GM23248 (cell line): ENCODE results near the gene KIAA1671. TPM values are rescaled to one million over a fixed set of nuclear protein-coding genes. Genes with fewer than 3 reads are reported as not detected.

Source experiments
- DNase-seq: peaks from one replicate; pipeline ENCODE4 v3.0.0-alpha.2; 2015
- H2AFZ ChIP-seq: fragments of 200-600 bp; sonication (generic); 2 replicates; pipeline ENCODE4 v1.6.1; 2016; ENCODE audit warnings: antibody characterized with exemption
- H3F3A ChIP-seq: fragments of 200-600 bp; sonication (generic); 2 replicates; pipeline ENCODE4 v1.6.1; 2016; ENCODE audit warnings: mild to moderate bottlenecking, antibody characterized with exemption, mixed run types; ENCODE audit not compliant: insufficient read depth
- H3K27ac ChIP-seq: fragments of 200-600 bp; sonication (generic); 2 replicates; pipeline ENCODE4 v1.5.1; 2016; ENCODE audit warnings: mild to moderate bottlenecking
- H3K27me3 ChIP-seq: fragments of 200-600 bp; sonication (generic); replicated peaks from 2 replicates; pipeline ENCODE4 v1.6.1; 2016; ENCODE audit warnings: mild to moderate bottlenecking; ENCODE audit not compliant: insufficient read depth
- H3K36me3 ChIP-seq: fragments of 200-600 bp; sonication (generic); 2 replicates; pipeline ENCODE4 v1.6.1; 2016; ENCODE audit warnings: low read depth, mild to moderate bottlenecking
- H3K4me1 ChIP-seq: fragments of 200-600 bp; sonication (generic); 2 replicates; pipeline ENCODE4 v1.6.1; 2016; ENCODE audit warnings: mild to moderate bottlenecking; ENCODE audit not compliant: insufficient read depth
- H3K4me2 ChIP-seq: fragments of 200-600 bp; sonication (generic); one replicate; pipeline ENCODE4 v1.6.1; 2016; ENCODE audit warnings: mild to moderate bottlenecking; ENCODE audit not compliant: unreplicated experiment
- H3K4me3 ChIP-seq: fragments of 200-600 bp; sonication (generic); 2 replicates; pipeline ENCODE4 v1.5.1; 2016; ENCODE audit warnings: mild to moderate bottlenecking
- H3K79me2 ChIP-seq: fragments of 200-600 bp; sonication (generic); 2 replicates; pipeline ENCODE4 v1.6.1; 2016; ENCODE audit warnings: mild to moderate bottlenecking; ENCODE audit not compliant: insufficient read depth
- H3K9ac ChIP-seq: fragments of 200-600 bp; sonication (generic); 2 replicates; pipeline ENCODE4 v1.6.1; 2016; ENCODE audit warnings: mild to moderate bottlenecking
- H3K9me2 ChIP-seq: fragments of 200-600 bp; sonication (generic); 2 replicates; pipeline ENCODE4 v1.6.1; 2016; ENCODE audit warnings: mixed run types, mild to moderate bottlenecking, moderate library complexity; ENCODE audit not compliant: insufficient read depth
- H3K9me3 ChIP-seq: fragments of 200-600 bp; sonication (generic); one replicate; pipeline ENCODE4 v1.6.1; 2017; ENCODE audit warnings: low read depth
- H4K20me1 ChIP-seq: fragments of 200-600 bp; sonication (generic); 2 replicates; pipeline ENCODE4 v1.6.0; 2016; ENCODE audit not compliant: insufficient read depth
- EZH2 ChIP-seq: fragments of 200-600 bp; sonication (generic); IDR thresholded peaks from 2 replicates; pipeline ENCODE4 v1.6.1; 2018; ENCODE audit warnings: antibody characterized with exemption, mild to moderate bottlenecking; ENCODE audit not compliant: insufficient read depth, poor library complexity, severe bottlenecking
- EZH2phosphoT487 ChIP-seq: fragments of 200-600 bp; sonication (generic); IDR thresholded peaks from 2 replicates; pipeline ENCODE4 v1.6.1; 2018; ENCODE audit warnings: antibody characterized with exemption, moderate library complexity, mild to moderate bottlenecking, low read depth; ENCODE audit not compliant: insufficient read depth
- WGBS, 2 experiments: methylation state at CpG; one replicate each; pipeline ENCODE4 v1.1.6; 2015 to 2017; ENCODE audit warnings: low lambda C conversion rate in 2 of 2, low coverage in 1 of 2; ENCODE audit errors: missing lambda C conversion rate in 2 of 2; 5-methylcytosine and 5-hydroxymethylcytosine counted together
- in situ Hi-C: fragments of 300-500 bp; cut with MboI; formaldehyde crosslinking; loops from 2 replicates; pipeline ENCODE4 v1.15.0; 2020
- polyA plus RNA-seq: library from polyadenylated mRNA; unstranded; fragments of >200 nt; fragmentation: Nextera tagmentation; extraction: Ambion mirVana; gene quantifications from 2 replicates; pipeline ENCODE4 v1.2.1, GENCODE V29; 2016
- total RNA-seq: library from RNA; depleted of rRNA; stranded (reverse); fragments of >200 nt; shearing (Covaris generic); gene quantifications from 2 replicates; pipeline ENCODE4 v1.2.3, GENCODE V29; 2014

The KIAA1671 gene
- total and polyA plus RNA-seq, 2 experiments from 2014 or later, result 0.25 to 0.76 TPM

DNA sequence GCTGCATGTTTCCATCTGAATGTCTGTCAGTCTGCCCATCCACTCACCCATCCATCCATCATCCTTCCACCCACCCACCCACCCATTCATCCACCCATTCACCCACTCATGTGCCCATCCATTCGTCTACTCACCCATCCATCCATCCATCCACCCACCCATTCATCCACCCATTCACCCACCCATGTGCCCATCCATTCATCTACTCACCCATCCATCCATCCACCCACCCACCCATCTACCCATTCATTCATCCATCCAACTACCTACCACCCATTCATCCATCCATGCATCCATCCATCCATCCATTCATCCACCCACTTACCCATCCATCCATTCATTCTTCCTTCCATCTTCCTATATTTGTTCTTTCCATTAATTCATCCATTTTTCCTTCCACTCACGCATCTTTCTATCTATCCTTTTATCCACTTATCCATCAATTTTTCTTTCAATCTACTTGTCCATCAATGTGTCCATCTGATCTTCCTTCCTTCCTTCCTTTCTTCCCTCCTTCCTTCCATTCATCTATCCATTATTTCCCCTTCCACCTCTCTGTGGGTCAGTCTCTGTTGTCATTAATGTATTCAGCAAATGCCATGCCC, 255.1 kb downstream of the KIAA1671 start:
- in situ Hi-C loops, result loop anchor here (25.0 kb wide), 1 partner anchor 1130 kb away; no protein-coding TSS in a partner anchor
- Histone ChIP-seq H3K4me1 (no peaks in the 10 kb centered on the region), H3K9ac (no peak overlapping the region), H4K20me1 (no peaks in the 10 kb centered on the region), H2AFZ (no peak overlapping the region), H3K4me2 (no peak overlapping the region), H3K36me3 (no peaks in the 10 kb centered on the region), H3K4me3 (no peak overlapping the region), H3F3A (no peaks in the 10 kb centered on the region), H3K27me3 (no peaks in the 10 kb centered on the region), H3K27ac (no peak overlapping the region), H3K79me2 (no peaks in the 10 kb centered on the region), H3K9me3 (no peaks in the 10 kb centered on the region), H3K9me2 (no peaks in the 10 kb centered on the region)
- 0 to 21% methylated on average over 1 of the region's 2 CpGs for WGBS, 2 experiments
- TF ChIP-seq EZH2 (no peak), EZH2phosphoT487 (no peak)
- DNase-seq, result no peak

DNA sequence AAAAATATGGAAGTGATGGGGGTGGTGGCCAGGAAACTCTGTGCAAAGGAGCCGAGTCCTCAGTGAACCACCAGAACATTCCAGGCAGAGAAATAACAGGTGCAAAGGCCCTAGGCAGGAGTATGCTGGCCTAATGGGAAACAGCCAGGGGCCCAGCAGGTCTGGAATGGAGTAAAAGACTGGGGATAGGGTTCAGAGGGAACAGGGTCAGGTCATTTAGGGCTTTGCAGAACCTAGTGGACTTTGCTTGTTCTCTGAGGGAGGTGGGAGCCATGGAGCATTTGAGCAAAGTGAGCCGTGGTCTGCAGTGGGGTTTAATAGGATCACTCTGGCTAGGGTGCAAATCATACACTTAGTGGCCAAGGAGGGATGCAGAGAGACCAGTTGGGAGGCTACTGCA, 255.8 kb downstream of the KIAA1671 start:
- Histone ChIP-seq H3K36me3 (no peaks in the 10 kb centered on the region), H3K27ac (no peak overlapping the region), H3K79me2 (no peaks in the 10 kb centered on the region), H2AFZ (no peak overlapping the region), H3K4me3 (no peak overlapping the region), H3K4me1 (no peaks in the 10 kb centered on the region), H3K9me3 (no peaks in the 10 kb centered on the region), H3F3A (no peaks in the 10 kb centered on the region), H3K27me3 (no peaks in the 10 kb centered on the region), H3K9me2 (no peaks in the 10 kb centered on the region), H3K9ac (no peak overlapping the region), H3K4me2 (no peak overlapping the region), H4K20me1 (no peaks in the 10 kb centered on the region)
- in situ Hi-C loops, result loop anchor here (25.0 kb wide), 1 partner anchor 1129 kb away; no protein-coding TSS in a partner anchor
- DNase-seq, result no peak
- TF ChIP-seq EZH2, result no peak
- WGBS, 2 experiments, result 27 to 29% methylated on average over 2 of the region's 2 CpGs

DNA sequence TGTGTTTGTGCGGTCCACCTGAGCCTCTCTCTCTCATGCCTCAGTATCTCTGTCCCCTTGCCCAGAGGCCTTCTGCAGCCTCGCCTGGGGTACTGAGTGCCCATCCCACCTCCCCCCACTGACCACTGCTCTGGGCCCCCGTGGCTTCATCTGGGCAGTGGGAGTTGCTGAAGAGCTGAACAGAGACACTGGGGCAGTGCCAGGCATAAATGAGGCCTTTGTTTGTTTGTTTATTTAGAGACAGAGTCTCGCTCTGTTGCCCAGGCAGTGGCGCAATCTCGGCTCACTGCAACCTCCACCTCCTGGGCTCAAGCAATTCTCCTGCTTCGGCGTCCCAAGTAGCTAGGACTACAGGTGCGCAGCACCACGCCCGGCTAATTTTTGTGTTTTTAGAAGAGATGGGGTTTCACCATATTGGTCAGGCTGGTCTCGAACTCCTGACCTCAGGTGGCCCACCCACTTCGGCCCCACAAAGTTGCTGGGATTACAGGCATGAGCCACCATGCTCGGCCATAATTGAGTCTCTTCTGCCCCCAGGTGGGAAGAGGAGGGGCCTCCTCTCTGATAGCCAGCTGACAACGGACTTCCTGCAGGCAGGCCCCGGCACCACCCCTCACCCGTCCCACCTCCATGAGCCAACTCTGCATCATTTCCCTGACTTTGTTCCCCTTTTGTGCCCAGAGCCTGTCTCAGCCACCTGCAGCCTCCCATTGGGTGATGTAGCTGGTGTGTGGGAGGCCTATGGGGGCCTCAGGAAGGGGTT, 256.4 kb downstream of the KIAA1671 start:
- H2AFZ ChIP-seq, result no peak overlapping the region
- no peaks in the 10 kb centered on the region for H3K4me1 ChIP-seq
- DNase-seq, result no peak
- no peaks in the 10 kb centered on the region for H3K27me3 ChIP-seq
- no peaks in the 10 kb centered on the region for H4K20me1 ChIP-seq
- H3K4me3 ChIP-seq, result no peak overlapping the region
- H3K9ac ChIP-seq, result no peak overlapping the region
- H3K9me2 ChIP-seq, result no peaks in the 10 kb centered on the region
- no peaks in the 10 kb centered on the region for H3K79me2 ChIP-seq
- no peaks in the 10 kb centered on the region for H3K36me3 ChIP-seq
- H3K4me2 ChIP-seq, result no peak overlapping the region
- no peak overlapping the region for H3K27ac ChIP-seq
- no peaks in the 10 kb centered on the region for H3K9me3 ChIP-seq
- 54 to 56% methylated on average over 16 to 17 of the region's 17 CpGs for WGBS, 2 experiments
- no peak for TF ChIP-seq EZH2phosphoT487
- no peak for TF ChIP-seq EZH2
- in situ Hi-C loops, result loop anchor here (25.0 kb wide), 1 partner anchor 1128 kb away; no protein-coding TSS in a partner anchor
- no peaks in the 10 kb centered on the region for H3F3A ChIP-seq

DNA sequence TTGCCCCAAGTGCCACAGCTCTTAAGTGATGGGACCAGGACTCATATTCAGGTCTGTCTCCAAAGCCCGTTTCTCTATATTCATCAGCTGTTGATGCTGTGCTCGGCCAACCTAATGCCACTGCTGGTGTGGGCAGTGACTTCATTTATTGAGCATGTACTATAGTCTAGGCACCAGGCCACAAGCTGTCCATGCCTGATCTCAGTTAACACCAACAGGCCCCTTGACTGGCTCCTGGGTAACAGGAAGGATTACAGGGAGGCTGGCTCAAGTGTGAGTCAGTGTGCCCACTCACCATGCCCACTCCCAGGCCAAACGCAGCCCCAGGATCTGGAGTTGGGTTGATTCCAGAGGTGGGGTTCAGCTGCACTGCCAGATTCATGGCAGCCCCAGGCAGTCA, 258.3 kb downstream of the KIAA1671 start:
- no peak for DNase-seq
- Histone ChIP-seq H3K27ac (no peak overlapping the region), H3K9ac (no peak overlapping the region), H3K79me2 (no peaks in the 10 kb centered on the region), H3K9me2 (no peaks in the 10 kb centered on the region), H2AFZ (no peak overlapping the region), H3K4me2 (no peak overlapping the region), H3K4me1 (no peaks in the 10 kb centered on the region), H4K20me1 (no peaks in the 10 kb centered on the region), H3K36me3 (no peaks in the 10 kb centered on the region), H3K4me3 (no peak overlapping the region), H3F3A (no peaks in the 10 kb centered on the region), H3K9me3 (no peaks in the 10 kb centered on the region), H3K27me3 (no peaks in the 10 kb centered on the region)
- TF ChIP-seq EZH2 (no peak), EZH2phosphoT487 (no peak)
- WGBS, 2 experiments, result 37 to 41% methylated on average over 3 of the region's 3 CpGs
- in situ Hi-C loops, result loop anchor here (25.0 kb wide), 1 partner anchor 1127 kb away; no protein-coding TSS in a partner anchor
